GM21447 (cell line): Measurements from ENCODE around the gene NAV1.
"Not testable (repeated sequence)": the region's sequence is repeated elsewhere in the genome, so short reads cannot be mapped to it uniquely, and the experiment has no call there.

Source experiments
- ATAC-seq: cut with Tn5 transposase; IDR thresholded peaks from one replicate; pipeline ENCODE4 v1.9.1; 2021; ENCODE audit not compliant: unreplicated experiment

The NAV1 gene

GRCh38 chr1:201504179-201504631, 34.7 kb upstream of the NAV1 start:
- ATAC-seq: no peak

GRCh38 chr1:201504799-201505502, 34.0 kb upstream of the NAV1 start:
- no peak for ATAC-seq

DNA sequence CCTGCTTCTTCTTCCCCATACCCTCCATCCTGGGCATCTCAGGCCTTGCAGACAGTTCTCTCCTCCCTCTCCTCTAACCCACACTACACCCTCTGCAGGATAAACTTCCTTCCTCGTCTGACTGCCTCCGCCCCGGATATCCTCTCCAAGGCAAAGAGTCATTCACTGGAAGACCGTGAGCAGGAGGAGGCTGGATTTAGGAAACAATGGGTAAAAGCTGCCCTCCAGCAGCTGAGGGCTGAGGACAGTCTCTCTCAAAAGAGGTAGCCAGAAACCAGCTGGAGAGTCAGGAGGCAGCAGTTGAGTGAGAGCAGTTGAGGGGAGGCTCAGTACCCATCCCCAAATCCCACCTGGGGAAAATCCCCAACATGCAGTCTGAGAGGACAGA, 33.4 kb upstream of the NAV1 start:
- ATAC-seq: no peak

- no peak for ATAC-seq
Observed at GRCh38 chr1:201506092-201506491, 32.8 kb upstream of the NAV1 start.

DNA sequence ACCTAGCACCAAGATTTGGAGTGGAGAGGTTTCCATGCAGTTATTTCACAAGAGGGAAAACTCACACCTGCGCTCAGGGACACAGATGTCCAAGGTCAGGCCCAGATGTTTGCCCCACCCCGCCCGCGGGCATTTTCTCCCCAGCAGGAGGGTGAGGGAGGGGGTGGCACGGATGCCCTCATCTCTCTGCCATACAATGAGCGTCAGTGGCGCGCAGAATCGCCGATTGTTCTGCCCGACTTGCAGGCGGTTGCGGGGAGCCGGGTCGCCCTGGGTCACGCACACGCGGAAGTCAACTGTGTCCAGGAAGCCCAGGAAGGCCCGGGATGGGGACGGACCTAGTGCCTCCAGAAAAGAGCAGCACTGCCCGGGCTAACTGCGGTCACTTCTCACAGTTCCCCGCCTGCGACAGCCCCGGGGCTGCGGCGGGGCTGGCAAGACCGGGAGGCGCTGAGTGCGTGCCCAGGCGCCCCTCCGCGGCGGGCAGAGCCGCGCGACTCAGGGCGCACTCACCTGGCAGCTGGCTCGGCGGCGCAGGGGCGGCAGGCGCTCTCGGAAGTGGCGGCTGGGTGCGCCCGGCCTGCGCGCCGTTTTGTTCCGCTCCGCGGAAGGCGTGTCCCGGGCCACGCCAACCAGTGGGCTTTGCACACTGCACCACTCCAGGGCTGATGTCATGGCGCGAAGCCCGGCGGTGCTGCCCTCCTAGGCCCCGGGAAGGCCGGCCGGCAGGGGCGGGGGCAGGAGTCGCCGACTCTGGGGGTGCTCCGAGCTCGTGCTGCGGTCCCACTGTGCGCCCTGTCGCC, 32.2 kb upstream of the NAV1 start, which contains the start of gene CSRP1:
Gene CSRP1, minus strand, starts transcription at position 567 of the 803 bp plus-strand sequence. CDS start 10,820 bp downstream, outside the sequence.
- ATAC-seq: peak; percentile 78

- ATAC-seq: peak; percentile 12
Observed at GRCh38 chr1:201507360-201507675, 31.6 kb upstream of the NAV1 start.

DNA sequence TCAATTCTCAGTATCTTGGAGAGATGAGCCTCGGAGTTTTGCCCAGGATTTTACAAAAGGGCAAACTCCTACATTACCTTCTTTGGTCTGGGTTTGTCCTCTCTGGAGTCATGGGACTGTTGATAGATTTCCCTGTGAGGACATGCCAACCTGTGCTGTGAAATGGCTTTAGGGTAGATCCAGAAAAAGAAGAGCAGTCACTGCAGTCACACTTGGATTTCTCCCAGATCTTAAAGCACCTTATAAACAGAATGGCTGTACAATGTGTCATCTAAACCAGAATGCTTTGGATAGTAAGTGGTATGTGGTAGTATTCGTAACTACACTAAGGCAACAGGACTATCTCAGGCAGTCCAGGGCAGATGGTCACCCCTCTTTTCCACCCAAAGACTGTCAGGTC, 30.1 kb upstream of the NAV1 start:
- no peak for ATAC-seq

DNA sequence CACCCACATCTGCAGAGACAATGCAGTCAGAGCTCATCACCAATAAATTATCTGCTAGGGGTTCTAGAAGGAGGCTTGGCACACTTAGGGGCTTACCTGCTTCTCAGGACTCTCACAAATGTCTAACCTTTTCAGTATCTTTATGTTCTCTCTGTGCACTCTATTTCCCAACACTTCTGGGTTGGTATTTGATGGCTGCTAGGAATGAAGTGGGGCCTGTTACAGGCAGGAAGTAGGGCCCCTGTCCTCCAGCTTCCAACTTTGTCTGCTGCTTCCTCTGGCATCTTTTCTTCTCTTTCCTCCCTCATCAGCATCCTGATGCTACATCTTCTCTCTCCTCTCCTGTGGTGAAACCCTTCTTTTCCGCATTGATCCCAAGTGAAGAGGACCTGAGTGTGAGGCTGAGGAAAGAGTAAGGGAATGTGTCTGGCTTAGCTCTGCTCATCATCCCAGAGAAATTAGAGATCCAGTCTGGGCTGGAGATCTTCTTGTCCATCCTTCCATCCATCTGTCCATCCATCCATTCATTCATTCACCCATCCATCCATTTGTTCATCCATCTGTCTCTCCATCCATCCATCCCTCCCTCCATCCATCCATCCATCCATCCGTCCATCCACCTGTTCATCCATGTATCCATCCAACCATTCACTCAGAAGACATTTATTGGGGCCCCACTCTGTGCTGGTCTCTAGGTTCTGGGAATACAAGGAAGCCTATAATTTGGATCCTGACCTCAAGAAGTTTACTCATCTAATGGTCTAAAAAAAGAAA, 29.1 kb upstream of the NAV1 start:
- no peak for ATAC-seq

- no peak for ATAC-seq
Observed at GRCh38 chr1:201510734-201511133, 28.2 kb upstream of the NAV1 start.

- no peak for ATAC-seq
Observed at GRCh38 chr1:201511396-201511940, 27.5 kb upstream of the NAV1 start.

- peak; percentile 33 for ATAC-seq
Observed at GRCh38 chr1:201511941-201512539, 26.9 kb upstream of the NAV1 start.

- no peak for ATAC-seq
Observed at GRCh38 chr1:201513498-201514243, 25.3 kb upstream of the NAV1 start.

DNA sequence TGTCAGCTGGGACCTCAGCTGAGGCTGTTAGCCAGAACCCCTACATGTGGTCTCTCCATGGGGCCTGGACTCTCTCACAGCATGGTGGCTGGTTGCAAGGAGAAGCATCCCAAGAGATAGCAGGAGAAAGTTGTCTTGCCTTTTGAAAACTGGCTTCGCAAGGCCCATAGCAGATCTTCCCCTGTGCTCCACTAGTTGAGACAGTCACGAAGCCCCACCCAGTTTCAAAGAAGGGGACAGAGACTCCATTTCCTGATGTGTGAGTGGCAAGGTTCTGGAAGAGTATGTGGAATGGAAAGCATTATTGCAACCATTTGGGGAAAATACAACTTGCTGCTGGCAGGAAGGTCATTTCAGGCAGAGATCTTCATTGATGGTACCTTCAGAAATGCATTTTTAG, 24.5 kb upstream of the NAV1 start:
- ATAC-seq: no peak

DNA sequence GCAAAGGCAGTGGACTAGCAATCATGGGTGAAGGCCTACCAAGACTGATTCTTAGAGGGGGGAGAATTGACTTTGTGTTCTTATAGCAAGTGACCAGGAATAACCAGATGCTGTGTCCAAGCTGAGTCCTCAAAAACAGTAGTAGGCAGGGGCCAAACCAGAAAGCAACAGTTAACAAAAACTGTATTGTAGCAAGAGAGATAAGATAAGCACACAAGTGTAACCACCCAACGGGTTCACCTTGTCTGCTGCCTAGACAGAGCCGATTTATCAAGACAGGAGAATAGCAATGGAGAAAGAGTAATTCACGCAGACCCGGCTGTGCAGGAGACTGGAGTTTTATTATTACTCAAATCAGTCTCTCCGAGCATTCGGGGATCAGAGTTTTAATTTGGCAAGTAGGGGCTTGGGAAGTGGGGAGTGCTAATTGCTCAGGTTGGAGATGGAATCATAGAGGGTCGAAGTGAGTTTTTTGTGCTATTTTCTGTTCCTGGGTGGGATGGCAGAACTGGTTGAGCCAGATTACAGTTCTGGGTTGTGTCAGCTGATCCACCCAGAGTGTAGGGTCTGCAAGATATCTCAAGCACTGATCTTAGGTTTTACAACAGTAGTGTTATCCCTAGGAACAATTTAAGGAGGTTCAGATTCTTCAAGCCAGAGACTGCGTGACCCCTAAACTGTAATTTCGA, 23.7 kb upstream of the NAV1 start:
- ATAC-seq: no peak

GRCh38 chr1:201515895-201516294, 23.0 kb upstream of the NAV1 start:
- ATAC-seq: no peak

GRCh38 chr1:201516511-201517127, 22.3 kb upstream of the NAV1 start:
- no peak for ATAC-seq

- ATAC-seq: no peak
Observed at GRCh38 chr1:201517631-201518030, 21.3 kb upstream of the NAV1 start.

DNA sequence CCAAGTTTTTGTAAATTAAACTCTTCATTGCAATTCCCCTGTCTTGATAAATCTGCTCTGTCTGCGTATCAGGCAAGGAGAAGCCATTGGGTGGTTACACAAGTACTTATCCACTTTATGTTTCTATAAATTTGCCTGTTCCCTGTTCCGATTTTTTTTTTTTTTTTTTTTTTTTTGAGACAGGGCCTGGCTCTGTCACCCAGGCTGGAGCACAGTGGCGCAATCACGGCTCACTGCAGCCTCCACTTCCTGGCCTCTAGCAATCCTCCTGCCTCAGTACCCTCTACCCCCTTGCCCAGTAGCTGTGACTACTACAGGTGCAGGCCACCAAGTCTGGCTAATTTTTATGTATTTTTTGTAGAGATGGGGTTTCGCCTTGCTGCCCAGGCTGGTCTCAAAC, 20.9 kb upstream of the NAV1 start:
- no peak for ATAC-seq

DNA sequence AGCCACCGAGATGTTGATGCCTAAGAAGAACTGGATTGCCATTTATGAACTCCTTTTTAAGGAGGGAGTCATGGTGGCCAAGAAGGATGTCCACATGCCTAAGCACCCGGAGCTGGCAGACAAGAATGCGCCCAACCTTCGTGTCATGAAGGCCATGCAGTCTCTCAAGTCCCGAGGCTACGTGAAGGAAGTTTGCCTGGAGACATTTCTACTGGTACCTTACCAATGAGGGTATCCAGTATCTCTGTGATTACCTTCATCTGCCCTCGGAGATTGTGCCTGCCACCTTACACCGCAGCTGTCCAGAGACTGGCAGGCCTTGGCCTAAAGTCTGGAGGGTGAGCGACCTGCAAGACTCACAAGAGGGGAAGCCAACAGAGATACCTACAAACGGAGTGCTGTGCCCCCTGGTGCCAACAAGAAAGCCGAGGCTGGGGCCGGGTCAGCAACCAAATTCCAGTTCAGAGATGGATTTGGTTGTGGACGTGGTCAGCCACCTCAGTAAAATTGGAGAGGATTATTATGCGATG, 18.8 kb upstream of the NAV1 start:
- not testable (repeated sequence) for ATAC-seq
